GM12878 (cell line): ENCODE measurements around the gene ARSI. TPM values are rescaled to one million over a fixed set of nuclear protein-coding genes. Genes with fewer than 3 reads are reported as not detected.

ENCODE experiments used
- ATAC-seq: fragments of 200-7000 bp; cut with Tn5 transposase; 3 replicates; pipeline ENCODE4 v1.9.1; 2020; ENCODE audit warnings: mild to moderate bottlenecking, moderate library complexity
- Bru-seq: library from RNA; stranded (reverse); fragments of 400-500 nt; gene quantifications from one replicate; lab custom pipeline; 2021; lab: Mats Ljungman, UMichigan
- BruChase-seq, 2 experiments: library from RNA; stranded (reverse); fragments of 400-500 nt; gene quantifications; one replicate each; lab custom pipeline; 2021; lab: Mats Ljungman, UMichigan
- BruUV-seq: library from RNA; stranded (reverse); fragments of 400-500 nt; replicated peaks from 2 replicates; lab custom pipeline; 2021; lab: Mats Ljungman, UMichigan
- CTCF ChIA-PET: fragments of 300-600 bp; sonication (Branson Sonifier 250); formaldehyde crosslinking; extraction: SDS; loops from one replicate; lab custom pipeline; 2021; ENCODE audit warnings: inconsistent platforms; lab: Yijun Ruan, JAX
- POLR2A ChIA-PET: fragments of 350-600 bp; formaldehyde crosslinking; extraction: SDS; loops from one replicate; lab custom pipeline; 2021; ENCODE audit warnings: inconsistent platforms; lab: Charles Lee
- RAD21 ChIA-PET: fragments of 300-600 bp; sonication (Branson Sonifier 250); formaldehyde crosslinking; loops from one replicate; lab custom pipeline; 2023; ENCODE audit warnings: antibody characterized with exemption; ENCODE audit not compliant: unreplicated experiment; lab: Charles Lee
- SMC1A ChIA-PET: fragments of 300-600 bp; sonication (Branson Sonifier 250); formaldehyde crosslinking; loops from one replicate; lab custom pipeline; 2023; ENCODE audit not compliant: unreplicated experiment, uncharacterized antibody; lab: Charles Lee
- DNase-seq: peaks from one replicate; pipeline ENCODE4 v3.0.0-alpha.2; 2011; ENCODE audit warnings: low read depth, low spot score
- FAIRE-seq: peaks from 3 replicates; lab custom pipeline; 2011; peaks lifted over from hg19 to GRCh38; lab: Jason Lieb, UNC
- H2AFZ ChIP-seq: 2 replicates; pipeline ENCODE4 v1.6.0; 2011; ENCODE audit warnings: low read depth, low read length, control low read depth; ENCODE audit not compliant: control insufficient read depth
- H3K27ac ChIP-seq: 2 replicates; pipeline ENCODE4 v1.5.1; 2011; ENCODE audit warnings: control low read depth; ENCODE audit not compliant: control insufficient read depth, insufficient read depth
- H3K27me3 ChIP-seq, 2 experiments: replicated peaks in 1 of 2; 2 replicates each; pipeline versions ENCODE4 v1.6.0 to v1.6.1; 2011; ENCODE audit warnings: low read length in 1 of 2; ENCODE audit not compliant: control insufficient read depth in 2 of 2, insufficient read depth in 2 of 2
- H3K36me3 ChIP-seq, 2 experiments: 2 replicates each; pipeline ENCODE4 v1.5.1; 2011; ENCODE audit warnings: low read length in 1 of 2; ENCODE audit not compliant: control insufficient read depth in 2 of 2, insufficient read depth in 2 of 2
- H3K4me1 ChIP-seq: 2 replicates; pipeline ENCODE4 v1.6.1; 2011; ENCODE audit warnings: mild to moderate bottlenecking, low read length, moderate library complexity, mixed read lengths; ENCODE audit not compliant: control insufficient read depth, insufficient read depth
- H3K4me2 ChIP-seq: 2 replicates; pipeline ENCODE4 v1.6.0; 2011; ENCODE audit warnings: control low read depth; ENCODE audit not compliant: control insufficient read depth, insufficient read depth
- H3K4me3 ChIP-seq: fragments of 200-600 bp; sonication (generic); 2 replicates; pipeline ENCODE4 v1.5.1; 2016
- H3K79me2 ChIP-seq: 2 replicates; pipeline ENCODE4 v1.6.0; 2011; ENCODE audit warnings: low read length; ENCODE audit not compliant: control insufficient read depth, insufficient read depth
- H3K9ac ChIP-seq: 2 replicates; pipeline ENCODE4 v1.8.0; 2011; ENCODE audit warnings: low read length, control low read depth, mixed read lengths; ENCODE audit not compliant: control insufficient read depth, insufficient read depth
- H3K9me3 ChIP-seq: replicated peaks from 3 replicates; pipeline ENCODE4 v1.5.1; 2011; ENCODE audit warnings: mild to moderate bottlenecking, low read length; ENCODE audit not compliant: control insufficient read depth, insufficient read depth
- H4K20me1 ChIP-seq: 2 replicates; pipeline ENCODE4 v1.6.0; 2011; ENCODE audit not compliant: control insufficient read depth, insufficient read depth
- HDAC6 ChIP-seq: fragments of 200-600 bp; sonication (generic); IDR thresholded peaks from one replicate; pipeline ENCODE4 v1.8.0; 2017; ENCODE audit warnings: antibody characterized with exemption; ENCODE audit not compliant: unreplicated experiment
- JUND ChIP-seq: IDR thresholded peaks from 2 replicates; pipeline ENCODE4 v1.6.1; 2012; ENCODE audit warnings: low read depth, mild to moderate bottlenecking, low read length, improper control_type of control experiment, moderate library complexity
- WGBS: methylation state at CpG from one replicate; pipeline ENCODE4 v1.1.6; 2016; ENCODE audit warnings: low lambda C conversion rate; ENCODE audit not compliant: insufficient replicate concordance, insufficient coverage; ENCODE audit errors: missing lambda C conversion rate; 5-methylcytosine and 5-hydroxymethylcytosine counted together
- in situ Hi-C: fragments of 300-500 bp; cut with MboI; formaldehyde crosslinking; loops from 9 replicates; pipeline ENCODE4 v1.14.3; 2018; ENCODE audit warnings: mixed read lengths
- intact Hi-C: fragments of 100-400 bp; cut with micrococcal nuclease; formaldehyde crosslinking; loops from one replicate; pipeline ENCODE4 v1.14.2; 2022; ENCODE audit not compliant: unreplicated experiment
- long read RNA-seq, 2 experiments: library from polyadenylated mRNA; unstranded; transcript quantifications; one replicate each; pipeline ENCODE4 v2.0.0, GENCODE V29; 2019 to 2020
- polyA minus RNA-seq, 3 experiments: library from RNA; depleted of rRNA, polyadenylated mRNA; stranded (reverse); fragments of >200 nt; gene quantifications; 2 replicates each; pipeline ENCODE4 v1.2.3, GENCODE V29; 2011
- polyA plus RNA-seq, 11 experiments: library from polyadenylated mRNA; depleted of rRNA in 4 of 11; unstranded in 6 of 11; stranded (reverse) in 5 of 11; fragments of >200 nt; fragmentation: Nextera tagmentation in 4 of 11; fragmentation: Illumina TruSeq in 1 of 11; extraction: Ambion mirVana in 4 of 11; extraction: Trizol in 1 of 11; gene quantifications; 1 replicate in 1 of 11; 2 replicates in 10 of 11; pipeline versions ENCODE4 v1.2.1 to v1.2.3, GENCODE V29; 2011 to 2016; ENCODE audit warnings: inconsistent platforms in 2 of 11, missing spikeins in 2 of 11, low read depth in 1 of 11
- total RNA-seq, 4 experiments: library from RNA; depleted of rRNA in 3 of 4; stranded (reverse); fragments of >200 nt in 3 of 4; fragmentation: Illumina TruSeq in 1 of 4; extraction: Trizol in 1 of 4; gene quantifications; 2 replicates each; pipeline versions ENCODE4 v1.2.1 to v1.2.3, GENCODE V29; 2013 to 2021

The ARSI gene
- total RNA-seq (2013; cell fraction: nucleolus; rRNA removed) = 0.15 TPM in 1 of 2 replicates, not detected in the other
- total RNA-seq (2014; rRNA removed) (not detected in 2 replicates), total RNA-seq (2014; rRNA removed; fragmentation: Illumina TruSeq; extraction: Trizol) (not detected in 2 replicates), total RNA-seq (2021) (not detected in 2 replicates), polyA plus RNA-seq (2011; rRNA removed) (not detected in 2 replicates), polyA plus RNA-seq (2014; fragmentation: Illumina TruSeq; extraction: Trizol) (not detected in 2 replicates), polyA plus RNA-seq (2014; fragmentation: Nextera tagmentation; extraction: Ambion mirVana) (not detected), polyA plus RNA-seq (2014; rRNA removed) (not detected in 2 replicates), polyA plus RNA-seq (2016; fragmentation: Nextera tagmentation; extraction: Ambion mirVana) (not detected), polyA minus RNA-seq (2011; rRNA and poly(A)+ RNA removed) (not detected in 2 replicates), Bru-seq, nascent RNA (percentile 12 among the genes with signal in this experiment), BruChase-seq, experiment 1, labeled RNA remaining after a 6-hour chase (percentile 14 among the genes with signal in this experiment), BruChase-seq, experiment 2, labeled RNA remaining after a 2-hour chase (percentile 20 among the genes with signal in this experiment)
- polyA plus RNA-seq (2011; ENCODE audit: low read depth) = not detected
- not detected in 2 replicates for polyA plus RNA-seq (2011; cell fraction: cytosol; rRNA removed)
- polyA plus RNA-seq (2011; cell fraction: nucleus; rRNA removed) = not detected in 2 replicates
- not detected in 2 replicates for polyA plus RNA-seq (2012)
- polyA minus RNA-seq (2011; cell fraction: cytosol; rRNA and poly(A)+ RNA removed) = not detected in 2 replicates
- polyA minus RNA-seq (2011; cell fraction: nucleus; rRNA and poly(A)+ RNA removed) = not detected in 2 replicates
- long read RNA-seq, experiment 1 = 0 reads
- long read RNA-seq, experiment 2 = 0 reads

GRCh38 chr5:150302301-150303069 lies at the start of gene ARSI:
Gene ARSI (minus strand): TSS chr5:150302905. CDS start chr5:150302373, 532 bp downstream.
- Histone ChIP-seq H3K27me3 (peaks cover 0 to 5% of the 10 kb centered on the region in 2 experiments; a peak in 3 of 4 replicates), H3K4me3 (no peak within 1 kb of the TSS), H3K4me1 (no peaks in the 10 kb centered on the region), H3K9me3 (no peaks in the 10 kb centered on the region), H3K27ac (no peak within 1 kb of the TSS), H4K20me1 (no peaks in the 10 kb centered on the region; the same call in 1 of the 2 replicates), H2AFZ (no peak within 1 kb of the TSS), H3K36me3 (no peaks in the 10 kb centered on the region), H3K4me2 (no peak within 1 kb of the TSS), H3K9ac (no peak within 1 kb of the TSS), H3K79me2 (no peaks in the 10 kb centered on the region)
- WGBS = 23% methylated on average over 46 of the region's 63 CpGs
- RAD21 ChIA-PET = no interaction called here
- DNase-seq (no peak), ATAC-seq (no peak), FAIRE-seq (no peak)
- no TSS peak for BruUV-seq
- in situ Hi-C loops (no loop called here), intact Hi-C loops (no loop called here)
- CTCF ChIA-PET = no interaction called here
- peak; percentile 97 for TF ChIP-seq HDAC6
- no peak for TF ChIP-seq JUND
- SMC1A ChIA-PET = no interaction called here
- POLR2A ChIA-PET = no interaction called here
